Cerebellar cortex (tissue), 1 donor: ENCODE measurements around the gene RAD51B.
"Not testable (repeated sequence)": the region's sequence is repeated elsewhere in the genome, so short reads cannot be mapped to it uniquely, and the experiment has no call there.

Source experiments
- DNase-seq: peaks from one replicate; pipeline ENCODE4 v3.0.0-alpha.2; 2015; ENCODE audit warnings: low spot score

RAD51B gene

DNA sequence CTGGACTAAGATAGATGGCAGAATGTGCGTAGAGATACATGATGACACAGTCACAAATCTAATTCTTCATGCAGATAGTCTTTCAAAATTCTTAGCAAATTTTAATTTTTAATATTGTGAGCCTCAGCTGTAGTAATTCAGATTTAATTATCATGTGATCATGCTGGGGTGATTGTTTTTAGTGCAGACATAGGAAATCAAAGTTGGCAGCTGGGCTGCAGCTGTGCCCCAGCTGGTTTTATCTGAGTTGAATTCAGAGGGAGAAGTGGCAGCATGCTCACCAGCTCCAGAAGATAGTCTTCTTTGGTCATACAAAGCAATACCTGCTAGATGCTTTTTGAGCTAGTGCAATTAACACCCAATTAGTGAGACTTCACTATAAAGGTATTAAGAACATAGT is 292.9 kb downstream of the RAD51B start:
- DNase-seq, result no peak

DNA sequence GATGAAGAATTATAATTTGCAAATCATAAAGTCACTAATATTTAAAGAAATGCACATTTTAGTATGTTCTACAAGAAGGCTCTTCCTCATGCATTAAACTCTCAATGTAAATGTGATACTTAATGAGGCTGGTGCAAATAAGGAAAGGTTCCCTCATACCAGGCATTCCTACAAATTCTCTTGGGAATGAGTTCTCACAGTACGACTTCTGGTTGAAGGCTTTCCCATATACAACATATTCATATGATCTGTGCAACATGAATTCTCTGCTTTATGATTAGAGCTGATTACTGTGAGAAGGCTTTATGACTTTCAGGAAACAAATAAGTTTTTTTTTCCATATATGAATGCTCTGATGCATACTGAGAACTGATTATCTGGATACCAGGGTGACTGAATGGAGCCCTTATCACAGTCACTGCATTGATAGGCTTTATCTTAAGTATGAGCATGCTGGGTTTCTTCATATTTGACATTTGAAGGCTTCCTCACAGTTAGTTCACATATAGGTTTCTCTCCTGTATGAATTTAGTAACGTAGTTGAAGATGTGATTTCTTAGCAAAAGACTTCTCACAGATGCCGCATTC is 293.9 kb downstream of the RAD51B start:
- no peak for DNase-seq

DNA sequence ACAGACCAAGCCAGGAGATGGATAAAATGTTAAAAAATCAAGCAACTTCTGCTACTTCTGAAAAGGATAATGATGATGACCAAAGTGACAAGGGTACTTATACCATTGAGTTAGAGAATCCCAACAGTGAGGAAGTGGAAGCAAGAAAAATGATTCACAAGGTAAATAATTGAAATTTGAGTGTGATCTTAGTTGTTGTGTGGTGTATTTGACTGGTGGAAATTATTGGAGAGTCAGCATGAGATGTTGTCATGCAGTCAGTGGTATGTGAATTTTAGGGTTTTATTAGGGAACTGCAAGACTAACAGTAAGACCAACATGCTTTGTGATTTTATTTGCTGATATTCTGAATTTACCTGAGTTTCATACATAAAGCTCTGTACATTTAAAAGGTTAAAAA is 296.4 kb downstream of the RAD51B start:
- DNase-seq, result not testable (repeated sequence)

DNA sequence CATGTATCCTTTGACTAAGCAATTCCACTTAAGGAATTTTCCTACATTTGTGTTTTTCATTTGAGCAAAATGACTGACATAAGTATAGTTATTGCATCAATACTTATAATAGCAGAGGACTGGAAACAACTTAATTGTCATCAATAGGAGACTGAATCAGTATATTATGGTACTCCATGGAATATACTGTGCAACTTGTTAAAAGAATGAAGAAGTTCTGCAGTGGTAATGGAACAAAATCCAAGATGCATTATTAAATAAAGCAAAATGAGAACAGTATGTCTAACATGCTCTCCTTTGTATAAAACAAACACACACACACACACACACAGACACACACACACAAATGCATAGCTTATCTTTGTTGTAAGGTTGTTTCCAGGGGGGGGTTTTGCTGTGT is 303.1 kb downstream of the RAD51B start:
- DNase-seq, result no peak

- no peak for DNase-seq
Observed at GRCh38 chr14:68124050-68124449, 304.5 kb downstream of the RAD51B start.

DNA sequence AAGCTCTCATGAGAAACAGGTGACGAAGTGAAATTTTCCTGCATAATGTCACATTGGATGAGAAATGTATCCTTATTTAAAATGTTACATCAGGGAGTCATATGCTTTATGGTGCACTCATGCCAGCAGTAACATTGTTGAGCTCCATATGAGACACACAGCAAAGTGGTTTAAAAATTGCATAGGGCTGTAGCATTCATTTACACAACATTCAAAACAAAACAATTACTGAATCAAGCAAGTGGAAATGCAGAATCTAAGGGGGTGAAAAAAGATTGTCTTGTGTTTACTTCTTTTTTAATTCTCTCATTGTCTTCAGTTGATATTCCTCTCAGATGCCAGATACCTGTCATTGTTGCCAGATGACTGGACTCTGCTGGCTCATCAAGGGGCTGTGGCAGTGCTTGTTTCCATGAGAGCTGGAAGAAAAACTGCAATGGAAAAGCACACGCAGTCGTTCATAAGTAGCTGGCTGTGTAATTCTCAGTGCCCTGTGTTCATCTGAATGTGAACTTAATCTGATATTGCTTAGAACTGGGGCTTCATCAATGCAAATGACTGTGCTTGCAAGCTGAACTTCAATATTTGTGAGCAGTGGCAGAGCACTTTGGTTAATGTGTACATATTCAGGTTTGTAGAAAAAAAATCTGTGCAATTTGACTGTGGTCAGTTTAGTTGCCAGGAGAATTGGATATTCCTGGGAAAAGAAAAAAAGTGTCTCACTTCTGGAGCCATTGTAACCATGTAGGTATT is 305.6 kb downstream of the RAD51B start:
- DNase-seq, result no peak

DNA sequence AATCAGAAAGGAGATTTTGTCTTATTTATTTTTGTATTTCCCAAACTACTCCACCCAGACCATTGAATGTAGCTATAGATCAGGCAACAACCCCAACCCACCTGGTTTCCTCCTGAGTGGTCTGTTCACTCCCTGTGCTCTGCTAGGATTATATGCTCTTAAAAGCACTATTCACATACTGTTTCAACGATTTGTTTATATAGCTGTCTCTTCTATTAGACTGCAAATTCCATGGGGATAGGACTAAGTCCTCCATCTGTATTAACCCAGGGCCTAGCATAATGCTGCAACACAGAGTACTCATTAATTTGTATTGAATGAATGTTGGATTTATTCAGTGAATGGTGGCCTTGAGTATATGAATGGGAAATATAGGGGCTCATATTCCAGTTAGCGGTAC is 307.6 kb downstream of the RAD51B start:
- no peak for DNase-seq

DNA sequence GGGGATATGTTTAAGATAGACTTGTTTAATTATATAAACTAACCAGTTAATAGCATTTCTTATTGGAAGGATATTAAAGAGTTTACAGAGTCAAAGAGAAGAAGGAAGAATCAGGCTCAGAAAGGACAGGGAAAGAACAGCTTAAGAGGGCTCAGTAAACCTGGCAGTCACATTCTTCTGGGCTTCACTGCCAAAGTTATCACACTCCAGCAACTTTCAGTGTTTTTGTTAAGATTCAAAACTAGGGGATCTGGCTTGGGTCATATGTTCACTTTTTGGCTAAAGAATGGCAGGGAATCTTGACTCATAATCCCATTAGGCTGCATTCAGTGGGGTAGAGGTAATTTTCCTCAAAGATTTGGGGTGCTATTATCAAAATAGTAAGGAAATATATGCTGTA is 312.3 kb downstream of the RAD51B start:
- DNase-seq, result no peak

- peak; percentile 41 for DNase-seq
Observed at GRCh38 chr14:68132563-68133121, 313.1 kb downstream of the RAD51B start.

DNA sequence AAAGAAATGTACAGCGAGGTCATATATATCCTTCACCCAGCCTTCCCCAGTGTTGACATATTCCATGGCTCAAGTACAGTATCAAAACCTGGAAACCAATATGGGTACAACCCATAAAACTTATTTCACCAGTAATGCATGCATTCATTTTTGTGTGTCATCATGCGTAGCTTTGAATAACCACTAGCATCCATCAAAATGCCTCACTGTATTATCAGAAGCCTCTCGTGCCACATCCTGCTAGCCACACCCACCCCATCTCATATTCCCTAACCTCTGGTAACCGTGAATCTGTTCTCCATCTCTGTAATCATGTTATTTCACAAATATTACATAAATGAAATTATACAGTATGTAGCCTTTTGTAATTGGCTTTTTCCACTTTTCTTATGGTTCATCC is 314.3 kb downstream of the RAD51B start:
- DNase-seq, result no peak

- no peak for DNase-seq
Observed at GRCh38 chr14:68135028-68135427, 315.4 kb downstream of the RAD51B start.

- DNase-seq, result no peak
Observed at GRCh38 chr14:68135566-68135965, 316.0 kb downstream of the RAD51B start.

DNA sequence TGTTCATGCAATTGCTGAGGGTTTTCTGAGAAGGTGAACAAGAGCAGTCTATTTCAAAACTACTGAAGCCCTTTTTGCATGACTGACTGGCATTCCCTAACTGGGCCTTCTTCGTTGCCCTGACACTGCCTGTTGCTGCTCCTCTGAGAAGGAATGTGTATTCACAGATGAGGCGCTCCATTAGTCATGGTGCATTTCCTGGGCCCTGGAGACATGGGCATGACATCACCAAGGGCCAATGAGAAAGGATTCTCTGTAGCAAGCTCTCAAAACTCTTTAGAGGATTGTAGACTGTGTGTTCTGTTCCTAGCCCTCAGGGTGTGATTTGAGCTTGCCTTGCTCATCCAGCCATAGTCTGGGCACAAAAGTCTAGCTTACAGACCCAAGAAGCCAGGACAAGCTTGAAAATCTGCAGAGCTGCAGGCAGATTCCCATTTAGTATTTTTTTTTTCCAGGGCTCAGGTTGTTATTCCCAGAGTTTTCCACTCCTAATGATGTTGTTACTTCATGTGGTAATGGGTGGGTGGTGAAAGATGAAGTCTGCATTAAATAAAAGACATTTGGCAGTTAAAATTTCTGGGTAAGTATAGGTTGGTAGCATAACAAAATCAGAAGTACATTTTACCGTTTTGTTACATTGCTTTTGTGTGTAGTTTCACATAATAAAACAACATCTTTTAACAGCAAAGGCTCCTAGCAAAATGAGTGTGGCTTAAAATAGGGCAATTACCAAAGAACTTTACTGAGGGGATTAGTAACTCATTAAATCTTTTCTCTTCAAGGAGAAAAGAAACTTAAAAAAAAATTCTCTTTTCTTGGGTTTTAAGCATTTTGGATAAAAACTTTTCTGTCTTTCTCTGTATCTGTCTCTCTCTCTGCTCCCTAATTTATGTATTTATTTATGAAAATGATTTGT is 318.4 kb downstream of the RAD51B start:
- peak; percentile 89 for DNase-seq

DNA sequence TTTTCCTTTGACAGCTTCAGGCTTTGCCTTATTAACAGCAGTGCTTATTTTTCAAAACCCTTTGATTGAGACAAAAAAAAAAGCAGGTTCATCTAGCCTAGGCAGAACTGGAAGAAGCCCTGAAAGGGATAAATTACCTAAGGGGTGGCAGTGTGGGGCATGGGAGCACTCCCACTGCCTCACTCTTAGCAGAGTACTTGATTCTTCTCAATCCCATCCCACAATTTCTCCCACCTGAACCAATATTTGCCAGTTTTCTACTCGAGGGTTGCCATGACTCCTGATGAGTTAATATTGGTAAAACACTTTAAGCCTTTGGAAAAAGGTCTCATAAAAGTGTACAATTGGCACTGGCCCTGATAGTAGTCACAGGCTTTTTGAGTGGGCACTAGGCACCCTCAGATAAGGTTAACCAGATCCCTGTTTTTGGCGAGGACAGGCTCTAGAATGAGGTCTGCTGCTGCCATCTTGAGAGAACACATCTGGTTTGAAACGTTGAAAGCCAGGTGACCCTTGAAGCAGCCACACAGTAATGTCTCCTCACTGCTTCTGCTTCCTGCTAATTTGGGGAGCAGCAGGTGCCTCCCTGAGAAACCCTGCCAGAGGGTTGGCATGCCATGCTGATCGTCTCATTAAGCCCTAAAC is 320.0 kb downstream of the RAD51B start:
- peak; percentile 55 for DNase-seq

DNA sequence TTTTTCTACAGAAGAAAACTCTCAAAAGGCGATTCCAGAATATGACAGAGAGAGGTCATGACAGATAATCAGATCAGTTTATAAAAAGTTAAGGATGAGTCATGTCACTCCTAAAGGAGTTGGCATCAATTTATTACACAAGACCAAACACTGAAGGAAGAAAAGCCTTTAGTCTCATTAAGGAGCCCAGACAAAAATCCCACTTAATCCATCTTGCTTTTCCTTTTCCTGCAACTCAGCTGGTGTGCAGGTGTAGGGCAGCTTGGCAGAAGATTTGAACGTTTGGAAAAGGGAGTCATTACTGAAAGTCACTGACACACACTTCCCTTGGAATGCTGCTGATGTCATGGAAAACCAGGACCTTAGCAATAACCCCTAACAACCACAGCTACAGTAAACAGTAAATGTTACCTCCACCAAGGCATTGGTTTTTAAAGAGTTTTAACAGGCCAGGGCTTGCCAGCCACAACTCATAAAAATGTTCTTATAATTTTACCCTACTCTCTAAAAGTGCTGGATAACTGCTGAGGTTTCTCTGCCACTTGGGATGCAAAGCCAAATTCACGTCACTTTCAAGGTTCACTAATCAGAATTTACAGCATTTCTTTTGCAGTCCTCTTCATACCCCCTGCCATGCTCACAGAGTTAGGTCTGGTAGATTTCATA is 320.6 kb downstream of the RAD51B start:
- peak; percentile 87 for DNase-seq

DNA sequence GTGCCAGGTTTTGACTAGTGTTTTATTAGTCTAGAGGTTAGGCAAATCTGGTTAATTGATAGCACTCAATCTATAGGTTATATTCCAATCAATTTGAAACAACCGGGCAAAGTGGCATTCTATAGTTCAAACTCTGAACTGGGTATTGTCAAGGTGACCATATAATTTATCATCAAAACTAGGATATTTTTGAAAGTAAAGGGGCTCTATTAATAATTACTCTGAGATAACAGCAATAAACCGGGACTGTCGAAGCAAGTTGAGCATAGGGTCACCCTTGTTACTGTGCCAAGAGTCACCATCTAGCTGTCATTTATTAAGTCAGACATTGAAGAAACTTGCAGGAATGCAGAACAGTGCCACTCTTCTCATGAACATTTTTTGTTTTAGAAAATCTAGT is 321.2 kb downstream of the RAD51B start:
- DNase-seq, result no peak

- DNase-seq, result no peak
Observed at GRCh38 chr14:68141281-68142088, 321.9 kb downstream of the RAD51B start.

DNA sequence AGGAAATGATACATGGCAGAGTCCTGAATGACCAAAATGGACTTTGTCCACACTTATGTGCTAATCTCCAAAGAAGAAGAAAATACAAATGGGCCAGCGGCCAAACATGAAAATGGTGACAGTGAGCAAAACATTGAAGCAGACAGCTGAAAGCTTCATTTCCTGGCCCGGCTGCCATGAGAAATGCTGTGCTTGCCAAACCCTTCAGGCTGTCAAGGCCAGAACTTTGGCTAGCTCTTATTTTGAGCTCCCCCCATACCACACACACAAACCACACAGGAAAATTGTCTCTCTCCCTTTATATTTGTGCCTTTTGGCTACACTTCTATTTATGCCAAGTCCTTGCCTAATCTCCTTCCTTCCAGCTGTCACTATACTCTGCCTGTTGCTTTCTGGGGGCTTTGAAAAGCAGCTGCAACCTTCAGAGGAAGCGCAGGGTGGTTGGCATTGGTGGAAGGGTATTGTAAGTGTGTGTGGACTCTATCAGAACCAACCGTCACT is 323.8 kb downstream of the RAD51B start:
- DNase-seq, result no peak

DNA sequence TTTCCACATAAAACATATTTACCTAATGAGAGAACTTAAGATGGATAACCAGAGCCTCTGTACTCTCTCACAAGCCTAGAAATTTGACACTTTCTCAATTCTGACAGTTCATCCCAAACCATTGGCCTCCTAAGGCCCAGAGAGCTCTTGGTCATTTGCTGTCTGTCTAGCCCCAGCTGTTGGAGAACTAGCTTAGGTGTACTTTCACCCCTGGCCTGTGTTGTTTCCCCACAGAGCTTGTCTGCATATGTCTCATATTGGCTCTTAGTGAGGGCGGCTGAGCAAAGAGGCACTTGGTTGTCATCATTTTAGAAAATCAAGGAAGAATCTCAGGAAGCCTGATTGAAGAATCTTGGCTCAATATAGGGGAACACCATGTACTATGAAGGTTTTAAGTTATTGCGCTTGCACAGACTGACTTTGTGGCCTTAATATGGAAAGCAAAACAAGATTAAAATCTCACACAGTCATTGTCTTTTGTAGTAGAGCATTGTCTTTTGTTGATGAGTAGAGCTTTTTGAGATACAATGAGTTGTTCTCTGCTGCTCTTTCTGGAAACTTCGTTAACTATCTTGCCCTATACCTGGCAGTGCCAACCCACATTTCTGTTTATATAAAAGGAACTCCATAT is 324.6 kb downstream of the RAD51B start:
- no peak for DNase-seq

GRCh38 chr14:68145036-68145435 is 325.5 kb downstream of the RAD51B start:
- DNase-seq, result no peak
